ENCODE results near the gene DTNB.

DNA sequence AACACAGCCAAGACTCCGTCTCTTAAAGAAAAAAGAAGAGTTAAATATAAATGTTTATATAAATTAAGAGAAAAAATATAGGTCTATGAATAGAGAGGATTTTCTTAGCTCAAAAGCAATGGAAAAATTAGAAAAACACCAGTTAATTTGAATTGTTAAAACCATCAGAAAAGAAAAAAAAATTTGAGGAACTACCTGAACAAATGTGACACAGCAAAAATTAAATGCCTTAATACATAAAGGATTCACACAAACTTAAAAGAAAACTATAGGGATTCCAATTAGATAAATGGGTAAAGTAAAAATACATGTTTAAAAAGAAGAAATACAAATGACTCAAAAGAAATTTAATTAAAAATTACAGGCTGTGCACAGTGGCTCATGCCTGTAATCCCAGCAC is 183.7 kb downstream of the DTNB start:
- TF ChIP-seq, protein P1, sequence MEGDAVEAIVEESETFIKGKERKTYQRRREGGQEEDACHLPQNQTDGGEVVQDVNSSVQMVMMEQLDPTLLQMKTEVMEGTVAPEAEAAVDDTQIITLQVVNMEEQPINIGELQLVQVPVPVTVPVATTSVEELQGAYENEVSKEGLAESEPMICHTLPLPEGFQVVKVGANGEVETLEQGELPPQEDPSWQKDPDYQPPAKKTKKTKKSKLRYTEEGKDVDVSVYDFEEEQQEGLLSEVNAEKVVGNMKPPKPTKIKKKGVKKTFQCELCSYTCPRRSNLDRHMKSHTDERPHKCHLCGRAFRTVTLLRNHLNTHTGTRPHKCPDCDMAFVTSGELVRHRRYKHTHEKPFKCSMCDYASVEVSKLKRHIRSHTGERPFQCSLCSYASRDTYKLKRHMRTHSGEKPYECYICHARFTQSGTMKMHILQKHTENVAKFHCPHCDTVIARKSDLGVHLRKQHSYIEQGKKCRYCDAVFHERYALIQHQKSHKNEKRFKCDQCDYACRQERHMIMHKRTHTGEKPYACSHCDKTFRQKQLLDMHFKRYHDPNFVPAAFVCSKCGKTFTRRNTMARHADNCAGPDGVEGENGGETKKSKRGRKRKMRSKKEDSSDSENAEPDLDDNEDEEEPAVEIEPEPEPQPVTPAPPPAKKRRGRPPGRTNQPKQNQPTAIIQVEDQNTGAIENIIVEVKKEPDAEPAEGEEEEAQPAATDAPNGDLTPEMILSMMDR (IDR thresholded peaks at IDR 0.05) = no peak
- TF ChIP-seq POLR2AphosphoS5 (IDR thresholded peaks at IDR 0.05) (no peak), POLR2A (IDR thresholded peaks at IDR 0.05; ENCODE audit: low read depth) (no peak), EP300 (IDR thresholded peaks at IDR 0.05) (no peak)

Measured in esophagus muscularis mucosa (tissue), 4 donors.